Measurements from ENCODE around the gene KIF21B.

DNA sequence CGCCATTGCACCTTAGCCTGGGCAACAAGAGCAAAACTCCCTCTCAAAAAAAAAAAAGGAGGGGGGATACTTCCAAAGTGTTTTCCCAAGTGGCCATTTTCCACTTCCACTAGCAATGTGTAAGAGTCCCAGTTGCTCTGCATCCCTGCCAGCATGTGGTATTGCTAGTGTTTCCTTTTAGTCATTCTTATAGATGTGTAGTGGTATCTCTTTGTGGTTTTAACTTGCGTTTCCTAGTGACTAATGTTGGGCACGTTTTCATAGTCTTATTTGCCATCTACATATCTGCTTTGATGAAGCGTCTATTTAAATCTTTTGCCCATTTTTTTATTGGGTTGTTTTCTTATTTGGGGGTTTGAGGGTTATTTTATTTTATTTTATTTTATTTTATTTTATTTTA, 97.7 kb downstream of the KIF21B start:
- TF ChIP-seq, protein P1, sequence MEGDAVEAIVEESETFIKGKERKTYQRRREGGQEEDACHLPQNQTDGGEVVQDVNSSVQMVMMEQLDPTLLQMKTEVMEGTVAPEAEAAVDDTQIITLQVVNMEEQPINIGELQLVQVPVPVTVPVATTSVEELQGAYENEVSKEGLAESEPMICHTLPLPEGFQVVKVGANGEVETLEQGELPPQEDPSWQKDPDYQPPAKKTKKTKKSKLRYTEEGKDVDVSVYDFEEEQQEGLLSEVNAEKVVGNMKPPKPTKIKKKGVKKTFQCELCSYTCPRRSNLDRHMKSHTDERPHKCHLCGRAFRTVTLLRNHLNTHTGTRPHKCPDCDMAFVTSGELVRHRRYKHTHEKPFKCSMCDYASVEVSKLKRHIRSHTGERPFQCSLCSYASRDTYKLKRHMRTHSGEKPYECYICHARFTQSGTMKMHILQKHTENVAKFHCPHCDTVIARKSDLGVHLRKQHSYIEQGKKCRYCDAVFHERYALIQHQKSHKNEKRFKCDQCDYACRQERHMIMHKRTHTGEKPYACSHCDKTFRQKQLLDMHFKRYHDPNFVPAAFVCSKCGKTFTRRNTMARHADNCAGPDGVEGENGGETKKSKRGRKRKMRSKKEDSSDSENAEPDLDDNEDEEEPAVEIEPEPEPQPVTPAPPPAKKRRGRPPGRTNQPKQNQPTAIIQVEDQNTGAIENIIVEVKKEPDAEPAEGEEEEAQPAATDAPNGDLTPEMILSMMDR (conservative IDR thresholded peaks at IDR 0.05; ENCODE audit: low read depth in 2 of 2), result no peak
- no peak for TF ChIP-seq EZH2 (IDR thresholded peaks at IDR 0.05; ENCODE audit: low read depth, unreplicated experiment)

Data from GM23338 (cell line).